PFSK-1 (cell line): ENCODE data around the gene FOSL1.

Source experiments
- POLR2AphosphoS5 ChIP-seq: IDR thresholded peaks from 2 replicates; pipeline ENCODE4 v1.6.1; 2012; ENCODE audit warnings: low read depth, mild to moderate bottlenecking, control low read depth, low read length, moderate library complexity
- SIN3A ChIP-seq: IDR thresholded peaks from 2 replicates; pipeline ENCODE4 v1.6.1; 2012; ENCODE audit warnings: mild to moderate bottlenecking, low read length, moderate library complexity, borderline replicate concordance; ENCODE audit not compliant: insufficient read depth
- TF ChIP-seq, protein P1 (sequence below), 2 experiments: IDR thresholded peaks; 2 replicates each; pipeline versions ENCODE4 v1.6.1 to v1.8.0; 2011 to 2012; ENCODE audit warnings: low read depth in 2 of 2, low read length in 2 of 2, control low read depth in 1 of 2, inconsistent platforms in 1 of 2, mild to moderate bottlenecking in 1 of 2, moderate library complexity in 1 of 2; ENCODE audit not compliant: insufficient read depth in 1 of 2

DNA sequence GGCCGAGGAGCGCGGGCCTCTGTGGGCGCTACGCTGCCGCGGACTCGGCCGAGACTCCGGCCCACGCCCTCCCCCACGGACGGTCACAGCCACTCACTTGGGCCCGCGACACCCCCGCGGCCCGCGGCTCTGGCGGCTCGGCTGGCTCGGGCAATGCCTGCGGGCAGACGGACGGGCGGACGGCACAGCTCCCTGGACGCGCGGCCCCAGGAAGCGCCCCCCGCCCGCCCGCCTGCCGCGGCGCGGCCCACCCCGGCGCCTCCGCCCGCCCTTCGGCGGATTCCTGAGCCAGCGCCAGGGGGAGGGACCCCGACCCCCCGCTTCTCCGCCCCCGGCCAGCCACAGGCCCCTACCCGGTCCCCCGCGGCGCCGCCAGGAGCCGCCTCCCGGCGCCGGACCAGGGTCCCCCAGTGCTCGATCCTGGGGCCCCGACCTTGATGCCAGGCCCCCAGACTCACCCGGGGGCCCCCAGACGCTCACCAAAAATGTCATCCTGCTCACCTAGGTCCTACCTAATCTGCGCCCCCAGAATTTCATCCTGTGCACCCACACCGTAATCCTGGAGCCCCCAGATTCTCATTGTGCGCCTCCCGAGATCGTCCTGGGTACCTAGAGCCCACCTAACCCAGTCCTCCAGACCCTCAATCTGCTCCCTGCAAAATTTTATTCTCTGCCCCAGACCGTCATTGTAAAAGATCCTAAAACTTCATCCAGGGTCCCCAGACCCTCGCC lies 27.4 kb downstream of the FOSL1 start, which contains the start of gene EFEMP2:
- no peak for TF ChIP-seq SIN3A
- TF ChIP-seq, protein P1, sequence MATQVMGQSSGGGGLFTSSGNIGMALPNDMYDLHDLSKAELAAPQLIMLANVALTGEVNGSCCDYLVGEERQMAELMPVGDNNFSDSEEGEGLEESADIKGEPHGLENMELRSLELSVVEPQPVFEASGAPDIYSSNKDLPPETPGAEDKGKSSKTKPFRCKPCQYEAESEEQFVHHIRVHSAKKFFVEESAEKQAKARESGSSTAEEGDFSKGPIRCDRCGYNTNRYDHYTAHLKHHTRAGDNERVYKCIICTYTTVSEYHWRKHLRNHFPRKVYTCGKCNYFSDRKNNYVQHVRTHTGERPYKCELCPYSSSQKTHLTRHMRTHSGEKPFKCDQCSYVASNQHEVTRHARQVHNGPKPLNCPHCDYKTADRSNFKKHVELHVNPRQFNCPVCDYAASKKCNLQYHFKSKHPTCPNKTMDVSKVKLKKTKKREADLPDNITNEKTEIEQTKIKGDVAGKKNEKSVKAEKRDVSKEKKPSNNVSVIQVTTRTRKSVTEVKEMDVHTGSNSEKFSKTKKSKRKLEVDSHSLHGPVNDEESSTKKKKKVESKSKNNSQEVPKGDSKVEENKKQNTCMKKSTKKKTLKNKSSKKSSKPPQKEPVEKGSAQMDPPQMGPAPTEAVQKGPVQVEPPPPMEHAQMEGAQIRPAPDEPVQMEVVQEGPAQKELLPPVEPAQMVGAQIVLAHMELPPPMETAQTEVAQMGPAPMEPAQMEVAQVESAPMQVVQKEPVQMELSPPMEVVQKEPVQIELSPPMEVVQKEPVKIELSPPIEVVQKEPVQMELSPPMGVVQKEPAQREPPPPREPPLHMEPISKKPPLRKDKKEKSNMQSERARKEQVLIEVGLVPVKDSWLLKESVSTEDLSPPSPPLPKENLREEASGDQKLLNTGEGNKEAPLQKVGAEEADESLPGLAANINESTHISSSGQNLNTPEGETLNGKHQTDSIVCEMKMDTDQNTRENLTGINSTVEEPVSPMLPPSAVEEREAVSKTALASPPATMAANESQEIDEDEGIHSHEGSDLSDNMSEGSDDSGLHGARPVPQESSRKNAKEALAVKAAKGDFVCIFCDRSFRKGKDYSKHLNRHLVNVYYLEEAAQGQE (IDR thresholded peaks at IDR 0.05; ENCODE audit: insufficient read depth in 1 of 2, low read depth in 2 of 2, low read length in 2 of 2), result no peak
- no peak for TF ChIP-seq POLR2AphosphoS5
